ENCODE measurements around the gene TLE1. TPM values are rescaled to one million over a fixed set of nuclear protein-coding genes. Genes with fewer than 3 reads are reported as not detected.

Gene TLE1
- total and polyA plus RNA-seq, 9 of the 15 experiments (the other 6 are each of a cell fraction or from before 2014, with no cell fraction given), result 0.11 TPM; not detected in 8

GRCh38 chr9:81671880-81672280 lies 17.5 kb downstream of the TLE1 start (continued):
- TF ChIP-seq CHD7 (IDR thresholded peaks at IDR 0.05; ENCODE audit: low read depth, low read length), result no peak
- no peak for TF ChIP-seq SMARCB1 (IDR thresholded peaks at IDR 0.05; ENCODE audit: insufficient read length, low read depth)
